Neural cell (in vitro differentiated cells): ENCODE measurements around the gene AK5. TPM values are rescaled to one million over a fixed set of nuclear protein-coding genes. Genes with fewer than 3 reads are reported as not detected.

ENCODE experiments used
- H2AFZ ChIP-seq: fragments of 200-600, 300-800 bp; sonication (generic), shearing (Covaris generic); 2 replicates; pipeline ENCODE4 v1.6.0; 2014; ENCODE audit warnings: low read depth, mild to moderate bottlenecking, antibody characterized with exemption, low read length, moderate library complexity
- H3F3A ChIP-seq: fragments of 200-600 bp; shearing (Covaris generic); 2 replicates; pipeline ENCODE4 v1.6.1; 2016; ENCODE audit warnings: mild to moderate bottlenecking, moderate library complexity, mixed read lengths, antibody characterized with exemption, low read length; ENCODE audit not compliant: insufficient read depth, poor library complexity, severe bottlenecking
- H3K27ac ChIP-seq: fragments of 200-600, 300-800 bp; sonication (generic), shearing (Covaris generic); 2 replicates; pipeline ENCODE4 v1.5.1; 2014; ENCODE audit warnings: mild to moderate bottlenecking, low read length, moderate library complexity
- H3K27me3 ChIP-seq: fragments of 300-800, 200-600 bp; sonication (generic), shearing (Covaris generic); 2 replicates; pipeline ENCODE4 v1.6.0; 2014; ENCODE audit warnings: mild to moderate bottlenecking, low read depth, low read length, moderate library complexity; ENCODE audit not compliant: insufficient read depth
- H3K36me3 ChIP-seq: fragments of 300-800, 200-600 bp; sonication (generic), shearing (Covaris generic); 2 replicates; pipeline ENCODE4 v1.5.1; 2014; ENCODE audit warnings: mild to moderate bottlenecking, antibody characterized with exemption, low read length, moderate library complexity; ENCODE audit not compliant: insufficient read depth
- H3K4me2 ChIP-seq: fragments of 300-800, 200-600 bp; sonication (generic), shearing (Covaris generic); 2 replicates; pipeline ENCODE4 v1.6.0; 2014; ENCODE audit warnings: mild to moderate bottlenecking, low read length
- H3K4me3 ChIP-seq: fragments of 300-800, 200-600 bp; sonication (generic), shearing (Covaris generic); 2 replicates; pipeline ENCODE4 v1.5.1; 2014; ENCODE audit warnings: mild to moderate bottlenecking, low read length, moderate library complexity
- H3K79me2 ChIP-seq: fragments of 200-600 bp; shearing (Covaris generic); replicated peaks from 2 replicates; pipeline ENCODE4 v1.6.0; 2014; ENCODE audit warnings: mild to moderate bottlenecking, low read length, moderate library complexity; ENCODE audit not compliant: insufficient read depth
- H3K9ac ChIP-seq: fragments of 300-800, 200-600 bp; sonication (generic), shearing (Covaris generic); 2 replicates; pipeline ENCODE4 v1.6.1; 2016; ENCODE audit warnings: mild to moderate bottlenecking, low read length, mixed read lengths
- H3K9me2 ChIP-seq: fragments of 200-600 bp; shearing (Covaris generic); 2 replicates; pipeline ENCODE4 v1.6.1; 2016; ENCODE audit warnings: mild to moderate bottlenecking, low read length, mixed read lengths; ENCODE audit not compliant: insufficient read depth
- H3K9me3 ChIP-seq: fragments of 200-600, 300-800 bp; sonication (generic), shearing (Covaris generic); 2 replicates; pipeline ENCODE4 v1.6.1; 2016; ENCODE audit warnings: mild to moderate bottlenecking, mixed run types, low read length, moderate library complexity, mixed read lengths
- H4K20me1 ChIP-seq: fragments of 200-600 bp; shearing (Covaris generic); 2 replicates; pipeline ENCODE4 v1.6.1; 2016; ENCODE audit warnings: mild to moderate bottlenecking, mixed run types; ENCODE audit not compliant: insufficient read depth
- EP300 ChIP-seq: fragments of 450-650 bp; conservative IDR thresholded peaks from 2 replicates; pipeline ENCODE4 v1.6.1; 2014; ENCODE audit warnings: antibody characterized with exemption, mild to moderate bottlenecking, moderate library complexity; ENCODE audit not compliant: poor library complexity, severe bottlenecking
- EZH2 ChIP-seq: fragments of 200-600, 300-800 bp; shearing (Covaris generic), sonication (generic); IDR thresholded peaks from 2 replicates; pipeline ENCODE4 v1.6.1; 2014; ENCODE audit warnings: antibody characterized with exemption, low read length, borderline replicate concordance, mild to moderate bottlenecking; ENCODE audit not compliant: insufficient read depth, poor library complexity, severe bottlenecking
- MXI1 ChIP-seq: fragments of 450-650 bp; conservative IDR thresholded peaks from 2 replicates; pipeline ENCODE4 v1.6.1; 2014; ENCODE audit warnings: antibody characterized with exemption, mild to moderate bottlenecking; ENCODE audit not compliant: poor library complexity, severe bottlenecking
- POLR2AphosphoS5 ChIP-seq: IDR thresholded peaks from 2 replicates; pipeline ENCODE4 v1.6.1; 2012
- RAD21 ChIP-seq: fragments of 450-650 bp; conservative IDR thresholded peaks from 2 replicates; pipeline ENCODE4 v1.6.1; 2014; ENCODE audit warnings: antibody characterized with exemption, mild to moderate bottlenecking, moderate library complexity
- SMC3 ChIP-seq: fragments of 450-650 bp; conservative IDR thresholded peaks from 2 replicates; pipeline ENCODE4 v1.6.1; 2014; ENCODE audit warnings: antibody characterized with exemption, mild to moderate bottlenecking, moderate library complexity; ENCODE audit not compliant: poor library complexity
- TAF1 ChIP-seq: IDR thresholded peaks from 2 replicates; pipeline ENCODE4 v1.6.1; 2012; ENCODE audit warnings: low read depth
- polyA plus RNA-seq: library from polyadenylated mRNA; depleted of rRNA; stranded (reverse); fragments of >200 nt; gene quantifications from 2 replicates; pipeline ENCODE4 v1.2.3, GENCODE V29; 2014
- TF ChIP-seq, protein P1 (sequence below): IDR thresholded peaks from 2 replicates; pipeline ENCODE4 v1.6.1; 2012; ENCODE audit warnings: borderline replicate concordance
- TF ChIP-seq, protein P2 (sequence below): fragments of 450-650 bp; IDR thresholded peaks from 2 replicates; pipeline ENCODE4 v1.5.1; 2014; ENCODE audit warnings: antibody characterized with exemption, mild to moderate bottlenecking, moderate library complexity; ENCODE audit not compliant: poor library complexity, severe bottlenecking

AK5 gene
- polyA plus RNA-seq, 1 donor from 2014 or later = 7.1 TPM

DNA sequence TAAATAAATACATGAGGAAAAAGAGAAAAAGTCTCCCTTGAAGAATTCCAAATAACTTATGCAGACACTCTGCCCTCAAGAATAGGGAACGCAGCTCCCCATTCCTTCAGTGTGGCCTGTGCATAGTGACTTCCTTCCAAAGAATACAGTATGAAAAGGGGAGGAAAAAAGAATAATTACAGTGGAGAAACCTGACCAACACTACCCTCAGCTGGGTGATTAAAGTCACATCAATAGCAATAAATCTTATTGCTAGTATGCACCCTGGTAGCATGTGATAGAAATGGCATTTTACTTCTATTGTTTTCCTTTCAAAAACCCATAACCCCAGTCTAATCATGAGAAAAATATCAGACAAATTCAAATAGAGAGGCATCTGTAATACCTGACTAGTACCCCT, 315.5 kb downstream of the AK5 start:
- Histone ChIP-seq H3K27me3 (no peaks in the 10 kb centered on the region), H3K9ac (no peak overlapping the region), H2AFZ (no peak overlapping the region), H4K20me1 (no peaks in the 10 kb centered on the region), H3K4me3 (no peak overlapping the region), H3F3A (no peaks in the 10 kb centered on the region), H3K79me2 (peaks cover 3% of the 10 kb centered on the region), H3K9me2 (no peaks in the 10 kb centered on the region), H3K9me3 (no peaks in the 10 kb centered on the region), H3K36me3 (no peaks in the 10 kb centered on the region), H3K27ac (no peak overlapping the region), H3K4me2 (no peak overlapping the region)
- TF ChIP-seq RAD21 (no peak), POLR2AphosphoS5 (no peak), EZH2 (no peak)

DNA sequence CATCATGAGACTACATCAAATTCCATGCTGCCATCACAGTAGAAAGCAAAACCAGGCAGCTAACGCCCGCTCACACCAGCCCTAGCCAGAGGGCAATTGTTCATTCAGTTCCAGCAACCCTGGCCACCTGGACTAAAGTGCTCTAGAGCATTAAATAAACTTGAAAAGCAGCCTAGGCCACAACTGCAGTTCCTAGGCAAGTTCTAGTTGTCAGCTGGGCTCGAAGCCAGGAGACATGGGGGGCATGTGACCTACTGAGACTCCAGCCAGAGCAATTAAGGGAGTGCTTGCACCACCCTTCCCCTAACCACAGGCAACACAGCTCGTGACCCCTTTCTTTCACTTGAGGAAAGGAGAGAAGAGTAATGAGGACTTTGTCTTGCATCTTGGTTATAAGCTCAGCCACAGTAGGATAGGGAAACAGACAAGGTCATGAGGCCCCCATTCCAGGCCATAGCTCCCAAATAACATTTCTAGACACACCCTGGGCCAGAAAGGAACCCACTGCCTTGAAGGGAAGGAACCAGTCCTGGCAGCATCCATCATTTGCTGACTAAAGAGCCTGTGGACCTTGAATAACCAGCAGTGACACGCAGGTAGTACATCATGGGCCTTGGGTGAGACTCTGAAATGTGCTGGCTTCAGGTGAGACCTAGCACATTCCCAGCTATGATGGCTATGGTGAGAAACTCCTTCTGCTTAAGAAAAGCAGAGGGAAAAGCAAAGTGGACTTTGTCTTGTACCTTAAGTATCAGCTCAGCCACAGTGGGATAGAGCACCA, 323.6 kb downstream of the AK5 start:
- no peaks in the 10 kb centered on the region for H3K27me3 ChIP-seq
- H2AFZ ChIP-seq = no peak overlapping the region
- no peaks in the 10 kb centered on the region for H4K20me1 ChIP-seq
- H3K79me2 ChIP-seq = no peaks in the 10 kb centered on the region
- no peak for TF ChIP-seq MXI1
- TF ChIP-seq EZH2 = no peak
- TF ChIP-seq EP300 = no peak
- TF ChIP-seq RAD21 = no peak
- TF ChIP-seq, protein P1, sequence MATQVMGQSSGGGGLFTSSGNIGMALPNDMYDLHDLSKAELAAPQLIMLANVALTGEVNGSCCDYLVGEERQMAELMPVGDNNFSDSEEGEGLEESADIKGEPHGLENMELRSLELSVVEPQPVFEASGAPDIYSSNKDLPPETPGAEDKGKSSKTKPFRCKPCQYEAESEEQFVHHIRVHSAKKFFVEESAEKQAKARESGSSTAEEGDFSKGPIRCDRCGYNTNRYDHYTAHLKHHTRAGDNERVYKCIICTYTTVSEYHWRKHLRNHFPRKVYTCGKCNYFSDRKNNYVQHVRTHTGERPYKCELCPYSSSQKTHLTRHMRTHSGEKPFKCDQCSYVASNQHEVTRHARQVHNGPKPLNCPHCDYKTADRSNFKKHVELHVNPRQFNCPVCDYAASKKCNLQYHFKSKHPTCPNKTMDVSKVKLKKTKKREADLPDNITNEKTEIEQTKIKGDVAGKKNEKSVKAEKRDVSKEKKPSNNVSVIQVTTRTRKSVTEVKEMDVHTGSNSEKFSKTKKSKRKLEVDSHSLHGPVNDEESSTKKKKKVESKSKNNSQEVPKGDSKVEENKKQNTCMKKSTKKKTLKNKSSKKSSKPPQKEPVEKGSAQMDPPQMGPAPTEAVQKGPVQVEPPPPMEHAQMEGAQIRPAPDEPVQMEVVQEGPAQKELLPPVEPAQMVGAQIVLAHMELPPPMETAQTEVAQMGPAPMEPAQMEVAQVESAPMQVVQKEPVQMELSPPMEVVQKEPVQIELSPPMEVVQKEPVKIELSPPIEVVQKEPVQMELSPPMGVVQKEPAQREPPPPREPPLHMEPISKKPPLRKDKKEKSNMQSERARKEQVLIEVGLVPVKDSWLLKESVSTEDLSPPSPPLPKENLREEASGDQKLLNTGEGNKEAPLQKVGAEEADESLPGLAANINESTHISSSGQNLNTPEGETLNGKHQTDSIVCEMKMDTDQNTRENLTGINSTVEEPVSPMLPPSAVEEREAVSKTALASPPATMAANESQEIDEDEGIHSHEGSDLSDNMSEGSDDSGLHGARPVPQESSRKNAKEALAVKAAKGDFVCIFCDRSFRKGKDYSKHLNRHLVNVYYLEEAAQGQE = no peak
- TF ChIP-seq TAF1 = no peak
- no peak for TF ChIP-seq SMC3
- TF ChIP-seq, protein P2, sequence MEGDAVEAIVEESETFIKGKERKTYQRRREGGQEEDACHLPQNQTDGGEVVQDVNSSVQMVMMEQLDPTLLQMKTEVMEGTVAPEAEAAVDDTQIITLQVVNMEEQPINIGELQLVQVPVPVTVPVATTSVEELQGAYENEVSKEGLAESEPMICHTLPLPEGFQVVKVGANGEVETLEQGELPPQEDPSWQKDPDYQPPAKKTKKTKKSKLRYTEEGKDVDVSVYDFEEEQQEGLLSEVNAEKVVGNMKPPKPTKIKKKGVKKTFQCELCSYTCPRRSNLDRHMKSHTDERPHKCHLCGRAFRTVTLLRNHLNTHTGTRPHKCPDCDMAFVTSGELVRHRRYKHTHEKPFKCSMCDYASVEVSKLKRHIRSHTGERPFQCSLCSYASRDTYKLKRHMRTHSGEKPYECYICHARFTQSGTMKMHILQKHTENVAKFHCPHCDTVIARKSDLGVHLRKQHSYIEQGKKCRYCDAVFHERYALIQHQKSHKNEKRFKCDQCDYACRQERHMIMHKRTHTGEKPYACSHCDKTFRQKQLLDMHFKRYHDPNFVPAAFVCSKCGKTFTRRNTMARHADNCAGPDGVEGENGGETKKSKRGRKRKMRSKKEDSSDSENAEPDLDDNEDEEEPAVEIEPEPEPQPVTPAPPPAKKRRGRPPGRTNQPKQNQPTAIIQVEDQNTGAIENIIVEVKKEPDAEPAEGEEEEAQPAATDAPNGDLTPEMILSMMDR = no peak
- TF ChIP-seq POLR2AphosphoS5 = no peak
- no peaks in the 10 kb centered on the region for H3F3A ChIP-seq
- no peak overlapping the region for H3K9ac ChIP-seq
- H3K4me3 ChIP-seq = no peak overlapping the region
- H3K36me3 ChIP-seq = no peaks in the 10 kb centered on the region
- no peak overlapping the region for H3K4me2 ChIP-seq
- H3K9me2 ChIP-seq = no peaks in the 10 kb centered on the region
- H3K27ac ChIP-seq = no peak overlapping the region
- no peaks in the 10 kb centered on the region for H3K9me3 ChIP-seq
